HG03520 (cell line): ENCODE results near the gene MBD6.
"Not testable (repeated sequence)": the region's sequence is repeated elsewhere in the genome, so short reads cannot be mapped to it uniquely, and the experiment has no call there.

Experiments used
- ATAC-seq: cut with Tn5 transposase; IDR thresholded peaks from one replicate; pipeline ENCODE4 v1.9.1; 2021; ENCODE audit warnings: mild to moderate bottlenecking, moderate library complexity; ENCODE audit not compliant: unreplicated experiment

MBD6 gene

GRCh38 chr12:57488402-57489156 is 34.0 kb upstream of the MBD6 start:
- ATAC-seq: no peak

- no peak for ATAC-seq
Observed at GRCh38 chr12:57489157-57489641, 33.4 kb upstream of the MBD6 start.

- ATAC-seq: no peak
Observed at GRCh38 chr12:57490126-57490525, 32.5 kb upstream of the MBD6 start.

- no peak for ATAC-seq
Observed at GRCh38 chr12:57491393-57492280, 31.0 kb upstream of the MBD6 start.

- not testable (repeated sequence) for ATAC-seq
Observed at GRCh38 chr12:57495051-57495701, 27.4 kb upstream of the MBD6 start.

- no peak for ATAC-seq
Observed at GRCh38 chr12:57496822-57497221, 25.8 kb upstream of the MBD6 start.

GRCh38 chr12:57497223-57498131 is 25.1 kb upstream of the MBD6 start:
- no peak for ATAC-seq

- no peak for ATAC-seq
Observed at GRCh38 chr12:57498132-57498502, 24.5 kb upstream of the MBD6 start.

- no peak for ATAC-seq
Observed at GRCh38 chr12:57498571-57498970, 24.1 kb upstream of the MBD6 start.

- no peak for ATAC-seq
Observed at GRCh38 chr12:57500213-57500612, 22.4 kb upstream of the MBD6 start.

- not testable (repeated sequence) for ATAC-seq
Observed at GRCh38 chr12:57502311-57502969, 20.2 kb upstream of the MBD6 start.

- ATAC-seq: not testable (repeated sequence)
Observed at GRCh38 chr12:57506541-57506940, 16.1 kb upstream of the MBD6 start.

- ATAC-seq: not testable (repeated sequence)
Observed at GRCh38 chr12:57507796-57508195, 14.8 kb upstream of the MBD6 start.

GRCh38 chr12:57511161-57511560 is 11.5 kb upstream of the MBD6 start:
- no peak for ATAC-seq

GRCh38 chr12:57511588-57512325 is 10.9 kb upstream of the MBD6 start:
- no peak for ATAC-seq

- ATAC-seq: no peak
Observed at GRCh38 chr12:57512665-57513064, 10.0 kb upstream of the MBD6 start.

GRCh38 chr12:57513266-57513665 is 9.4 kb upstream of the MBD6 start:
- ATAC-seq: no peak

- not testable (repeated sequence) for ATAC-seq
Observed at GRCh38 chr12:57513677-57514076, 8.9 kb upstream of the MBD6 start.

- ATAC-seq: not testable (repeated sequence)
Observed at GRCh38 chr12:57514246-57514645, 8.4 kb upstream of the MBD6 start.
